ENCODE measurements around the gene INVS.
"Not testable (repeated sequence)": the region's sequence is repeated elsewhere in the genome, so short reads cannot be mapped to it uniquely, and the experiment has no call there.

The INVS gene

DNA sequence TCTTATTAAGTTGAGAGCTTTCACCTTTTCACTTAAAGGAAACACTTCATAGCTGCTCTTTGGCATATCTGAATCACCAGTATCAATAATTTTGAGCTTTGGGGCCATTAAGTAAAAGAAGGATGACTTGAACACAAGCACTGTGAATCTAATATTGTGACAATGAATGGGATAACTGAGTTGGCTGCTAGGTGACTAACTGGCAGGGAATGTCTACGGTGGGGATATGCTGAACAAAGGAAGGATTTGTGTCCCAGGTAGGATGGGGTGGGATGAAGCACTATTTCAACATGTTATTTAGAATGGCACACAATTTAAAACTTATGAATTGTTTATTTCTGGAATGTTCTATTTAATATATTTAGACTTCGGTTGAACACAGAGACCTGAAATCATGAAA is 130.1 kb downstream of the INVS start:
- Mint-ChIP-seq H3K27me3 (no peaks in the 10 kb centered on the region), H3K4me3 (no peak overlapping the region), H3K4me1 (ENCODE audit: low read depth in 2 of 2) (peaks cover 1 to 5% of the 10 kb centered on the region in 2 donors), H3K36me3 (ENCODE audit: insufficient read depth) (peaks cover 21% of the 10 kb centered on the region), H3K9me3 (no peaks in the 10 kb centered on the region), H3K27ac (no peak overlapping the region)
- ATAC-seq (replicated peaks) (no peak), DNase-seq (no peak)

DNA sequence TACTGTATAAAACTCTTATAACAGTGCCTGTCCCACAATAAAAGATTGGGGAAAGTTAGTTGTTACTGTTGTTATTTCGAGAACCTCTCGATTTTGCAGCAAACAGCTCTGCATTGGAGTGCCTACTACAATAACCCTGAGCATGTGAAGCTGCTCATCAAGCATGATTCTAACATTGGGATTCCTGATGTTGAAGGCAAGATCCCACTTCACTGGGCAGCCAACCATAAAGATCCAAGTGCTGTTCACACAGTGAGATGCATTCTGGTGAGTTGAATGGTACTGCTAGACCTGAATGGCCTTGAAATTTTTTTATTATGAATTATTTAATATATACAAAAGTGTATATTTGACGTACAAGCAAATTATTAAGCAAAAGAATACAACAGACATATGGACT is 130.5 kb downstream of the INVS start:
- Mint-ChIP-seq H3K9me3 (no peaks in the 10 kb centered on the region), H3K27ac (no peak overlapping the region), H3K4me3 (no peak overlapping the region), H3K27me3 (no peaks in the 10 kb centered on the region), H3K4me1 (ENCODE audit: low read depth in 2 of 2) (peaks cover 1 to 8% of the 10 kb centered on the region in 2 donors), H3K36me3 (ENCODE audit: insufficient read depth) (peaks cover 21% of the 10 kb centered on the region)
- ATAC-seq (replicated peaks) (no peak), DNase-seq (no peak)

DNA sequence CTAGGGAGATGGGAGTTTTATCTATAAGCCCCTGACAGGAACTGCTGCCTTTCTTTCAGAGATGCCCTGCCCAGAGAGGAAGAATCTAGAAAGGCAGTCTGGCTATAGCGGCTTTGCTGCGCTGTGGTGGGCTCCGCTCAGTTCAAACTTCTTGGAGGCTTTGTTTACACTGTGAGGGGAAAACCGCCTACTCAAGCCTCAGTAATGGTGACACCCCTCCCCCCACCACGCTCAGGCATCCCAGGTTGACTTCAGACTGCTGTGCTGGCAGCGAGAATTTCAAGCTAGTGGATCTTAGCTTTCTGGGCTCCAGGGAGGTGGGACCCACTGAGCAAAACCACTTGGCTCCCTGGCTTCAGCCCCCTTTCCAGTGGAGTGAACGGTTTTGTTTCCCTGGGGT is 137.9 kb downstream of the INVS start:
- H3K27ac Mint-ChIP-seq; DNase-seq; H3K27me3 Mint-ChIP-seq; H3K9me3 Mint-ChIP-seq; H3K4me1 Mint-ChIP-seq (ENCODE audit: low read depth in 2 of 2); H3K4me3 Mint-ChIP-seq; H3K36me3 Mint-ChIP-seq (ENCODE audit: insufficient read depth); ATAC-seq (replicated peaks): not testable (repeated sequence)

DNA sequence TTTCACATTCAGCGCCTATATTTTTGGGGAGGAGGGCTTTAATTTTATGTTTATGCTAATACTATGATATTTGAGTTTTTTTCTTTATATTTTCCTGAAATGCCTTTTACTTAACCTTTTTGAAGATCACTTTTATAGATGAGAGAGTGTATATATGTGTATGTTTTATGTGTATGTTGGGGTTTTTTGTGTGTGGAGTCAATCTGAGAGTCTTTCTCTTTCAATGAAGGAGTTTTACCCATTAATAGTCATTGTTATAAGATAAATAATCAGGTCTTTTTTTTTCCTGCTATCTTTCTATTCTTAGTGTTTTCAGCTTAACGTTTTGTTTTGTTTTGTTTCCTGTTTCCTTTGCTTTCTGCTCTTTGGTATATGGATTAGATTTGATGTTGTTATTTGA is 141.5 kb downstream of the INVS start:
- Mint-ChIP-seq H3K27me3 (no peaks in the 10 kb centered on the region), H3K9me3 (no peaks in the 10 kb centered on the region), H3K4me1 (ENCODE audit: low read depth in 2 of 2) (no peaks in the 10 kb centered on the region), H3K4me3 (no peak overlapping the region), H3K27ac (no peak overlapping the region), H3K36me3 (ENCODE audit: insufficient read depth) (no peaks in the 10 kb centered on the region)
- DNase-seq (no peak), ATAC-seq (replicated peaks) (no peak)

DNA sequence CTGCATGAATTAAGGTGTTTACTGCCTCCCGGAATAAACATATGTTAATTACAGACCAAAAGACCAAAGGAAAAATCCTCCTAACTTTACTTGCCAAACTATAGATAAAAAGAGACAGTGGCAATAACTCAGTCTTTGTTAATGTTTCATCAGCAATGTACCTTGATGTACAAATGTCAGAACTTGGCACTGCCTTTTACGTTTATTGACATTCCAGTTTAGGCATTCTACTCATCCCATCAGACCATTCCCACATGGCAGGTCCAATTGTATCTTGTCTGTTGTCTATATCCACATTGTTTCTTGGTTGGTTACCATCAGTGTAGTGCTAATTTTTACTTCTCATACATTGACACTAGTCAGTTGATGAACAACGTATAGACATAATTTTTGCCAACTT is 168.2 kb downstream of the INVS start:
- Mint-ChIP-seq H3K36me3 (ENCODE audit: insufficient read depth) (peaks cover 25% of the 10 kb centered on the region), H3K27ac (no peak overlapping the region), H3K4me1 (ENCODE audit: low read depth in 2 of 2) (no peaks in the 10 kb centered on the region), H3K27me3 (no peaks in the 10 kb centered on the region), H3K9me3 (no peaks in the 10 kb centered on the region), H3K4me3 (no peak overlapping the region)
- ATAC-seq (replicated peaks) (no peak), DNase-seq (no peak)

GRCh38 chr9:100268271-100268670 is 169.2 kb downstream of the INVS start:
- Mint-ChIP-seq H3K27me3 (no peaks in the 10 kb centered on the region), H3K9me3 (no peaks in the 10 kb centered on the region), H3K27ac (no peak overlapping the region), H3K36me3 (ENCODE audit: insufficient read depth) (peaks cover 27% of the 10 kb centered on the region), H3K4me1 (ENCODE audit: low read depth in 2 of 2) (no peaks in the 10 kb centered on the region), H3K4me3 (no peak overlapping the region)
- DNase-seq: no peak
- no peak for ATAC-seq (replicated peaks)

DNA sequence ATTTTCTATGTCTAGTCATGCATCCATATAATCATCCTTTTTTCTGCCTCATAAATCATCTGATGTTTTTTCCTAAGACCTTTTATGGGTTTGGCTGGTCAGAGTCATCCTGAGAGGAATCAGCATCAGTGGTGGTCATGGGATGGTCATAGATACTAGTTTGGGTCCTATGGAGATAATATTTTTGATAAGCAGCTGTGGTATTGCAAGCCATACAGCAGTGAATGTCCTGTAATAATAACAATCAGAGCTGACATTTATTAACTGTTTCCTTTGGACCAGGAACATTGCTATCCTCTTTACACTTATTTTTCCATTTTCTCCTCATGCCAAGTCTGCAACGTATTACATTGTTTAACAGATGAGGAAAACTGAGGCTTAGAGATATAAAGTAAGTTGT is 170.6 kb downstream of the INVS start:
- peaks cover 25% of the 10 kb centered on the region for H3K36me3 Mint-ChIP-seq (ENCODE audit: insufficient read depth)

DNA sequence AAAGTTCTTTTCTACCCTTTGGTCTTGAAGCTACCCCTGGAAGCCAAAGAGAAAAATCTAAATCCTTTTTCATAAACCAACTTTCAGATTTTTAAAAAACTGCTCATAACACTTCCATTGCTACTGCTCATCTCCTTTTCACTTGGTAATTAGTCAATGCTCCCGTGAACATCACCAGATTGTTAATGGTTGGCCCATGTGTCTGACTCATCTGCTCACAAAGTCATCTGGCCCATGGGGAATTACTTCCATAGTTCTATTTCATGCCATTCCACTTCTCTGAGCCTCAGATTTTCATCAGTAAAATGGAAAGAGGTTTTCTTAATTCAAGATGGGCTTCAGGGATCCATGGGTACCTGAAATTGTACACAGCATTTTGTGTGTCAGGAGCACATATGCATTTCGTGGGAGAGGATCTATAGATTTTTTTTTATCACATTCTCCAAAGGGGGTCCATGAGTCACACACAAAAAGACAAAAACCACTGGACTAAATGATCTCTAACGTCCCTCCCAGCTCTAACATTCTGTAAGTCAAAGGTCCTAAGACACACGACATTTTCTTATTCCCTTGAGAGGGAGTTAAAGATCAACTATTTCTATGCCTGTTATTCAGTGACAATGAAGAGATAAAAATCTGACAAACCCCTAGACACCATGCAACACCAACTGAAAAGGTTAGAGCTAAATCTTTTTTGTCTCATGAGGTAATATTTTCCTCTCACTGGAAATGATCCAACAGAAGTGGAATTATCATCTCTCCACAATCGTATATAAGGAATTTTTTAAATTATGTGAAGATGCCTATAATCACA is 178.3 kb downstream of the INVS start:
- H3K27me3 Mint-ChIP-seq: no peaks in the 10 kb centered on the region
- H3K36me3 Mint-ChIP-seq (ENCODE audit: insufficient read depth): peaks cover 4% of the 10 kb centered on the region
- no peak overlapping the region for H3K27ac Mint-ChIP-seq
- H3K9me3 Mint-ChIP-seq: no peaks in the 10 kb centered on the region
- no peak for DNase-seq
- no peak for ATAC-seq (replicated peaks)
- no peaks in the 10 kb centered on the region for H3K4me1 Mint-ChIP-seq (ENCODE audit: low read depth in 2 of 2)
- no peak overlapping the region for H3K4me3 Mint-ChIP-seq

More for the DNA sequence above, 170.6 kb downstream of the INVS start:
- DNase-seq (no peak), ATAC-seq (replicated peaks) (no peak)
- Mint-ChIP-seq H3K4me1 (ENCODE audit: low read depth in 2 of 2) (no peaks in the 10 kb centered on the region), H3K4me3 (no peak overlapping the region), H3K27ac (no peak overlapping the region), H3K27me3 (no peaks in the 10 kb centered on the region), H3K9me3 (no peaks in the 10 kb centered on the region)

DNA sequence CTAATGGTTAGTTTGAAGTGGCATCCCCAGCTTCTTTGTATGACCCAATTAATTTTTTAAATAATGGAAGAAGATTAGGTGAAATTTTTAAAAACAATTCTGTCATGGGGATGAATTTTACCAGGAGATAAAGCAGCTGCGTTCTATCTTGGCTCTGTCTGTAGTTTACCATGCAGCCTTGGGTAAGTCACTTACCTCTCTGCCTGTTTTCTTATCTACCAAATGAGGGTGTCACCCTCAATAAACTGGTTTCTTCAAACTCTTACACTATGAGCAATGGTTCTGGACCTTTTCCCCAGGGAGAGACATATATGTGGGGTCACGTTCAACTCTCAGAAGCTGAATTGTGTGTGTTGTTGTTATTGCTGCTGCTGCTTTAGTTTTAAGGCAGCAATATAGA is 182.0 kb downstream of the INVS start:
- Mint-ChIP-seq H3K4me3 (no peak overlapping the region), H3K9me3 (peaks cover 0 to 8% of the 10 kb centered on the region in 2 donors), H3K36me3 (ENCODE audit: insufficient read depth) (peaks cover 12% of the 10 kb centered on the region), H3K4me1 (ENCODE audit: low read depth in 2 of 2) (no peaks in the 10 kb centered on the region), H3K27ac (no peak overlapping the region), H3K27me3 (no peaks in the 10 kb centered on the region)
- no peak for DNase-seq
- no peak for ATAC-seq (replicated peaks)

GRCh38 chr9:100281676-100282387 is 182.8 kb downstream of the INVS start:
- H3K4me3 Mint-ChIP-seq: no peak overlapping the region
- H3K4me1 Mint-ChIP-seq (ENCODE audit: low read depth in 2 of 2): no peaks in the 10 kb centered on the region
- ATAC-seq (replicated peaks): no peak
- peaks cover 12% of the 10 kb centered on the region for H3K36me3 Mint-ChIP-seq (ENCODE audit: insufficient read depth)
- peaks cover 0 to 8% of the 10 kb centered on the region in 2 donors for H3K9me3 Mint-ChIP-seq
- no peak overlapping the region for H3K27ac Mint-ChIP-seq
- DNase-seq: no peak
- no peaks in the 10 kb centered on the region for H3K27me3 Mint-ChIP-seq

GRCh38 chr9:100282388-100282719 is 183.3 kb downstream of the INVS start:
- no peak for DNase-seq
- Mint-ChIP-seq H3K36me3 (ENCODE audit: insufficient read depth) (peaks cover 12% of the 10 kb centered on the region), H3K27me3 (no peaks in the 10 kb centered on the region), H3K4me3 (no peak overlapping the region), H3K4me1 (ENCODE audit: low read depth in 2 of 2) (no peaks in the 10 kb centered on the region), H3K9me3 (peaks cover 0 to 8% of the 10 kb centered on the region in 2 donors), H3K27ac (no peak overlapping the region)
- ATAC-seq (replicated peaks): no peak

- no peak overlapping the region for H3K4me3 Mint-ChIP-seq
- H3K9me3 Mint-ChIP-seq: peaks cover 0 to 8% of the 10 kb centered on the region in 2 donors
- ATAC-seq (replicated peaks) (no peak), DNase-seq (no peak)
- H3K27me3 Mint-ChIP-seq: no peaks in the 10 kb centered on the region
- no peak overlapping the region for H3K27ac Mint-ChIP-seq
- H3K36me3 Mint-ChIP-seq (ENCODE audit: insufficient read depth): peaks cover 16% of the 10 kb centered on the region
- no peaks in the 10 kb centered on the region for H3K4me1 Mint-ChIP-seq (ENCODE audit: low read depth in 2 of 2)
Measured at GRCh38 chr9:100284247-100284646, 185.2 kb downstream of the INVS start.

DNA sequence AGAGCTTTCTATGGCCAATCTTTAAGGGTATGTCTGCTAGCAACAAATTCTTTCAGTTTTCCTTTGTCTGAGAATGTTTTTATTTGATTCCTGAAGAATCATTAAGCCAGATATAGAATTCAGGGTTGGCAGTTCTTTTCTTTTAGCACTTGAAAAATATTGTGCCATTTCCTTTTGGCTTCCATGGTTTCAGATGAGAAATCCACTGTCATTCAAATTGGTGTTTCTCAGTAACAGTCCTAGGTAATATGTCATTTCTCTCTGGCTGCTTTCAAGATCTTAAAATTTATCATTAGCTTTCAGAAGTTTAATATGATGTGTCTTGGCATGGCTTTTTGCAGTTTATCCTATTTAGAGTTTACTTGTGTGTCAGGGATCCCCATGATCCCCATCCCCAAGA is 186.0 kb downstream of the INVS start:
- DNase-seq (no peak), ATAC-seq (replicated peaks) (no peak)
- no peak overlapping the region for H3K4me3 Mint-ChIP-seq
- H3K4me1 Mint-ChIP-seq (ENCODE audit: low read depth in 2 of 2): no peaks in the 10 kb centered on the region
- H3K36me3 Mint-ChIP-seq (ENCODE audit: insufficient read depth): peaks cover 16% of the 10 kb centered on the region
- peak overlapping the region in 1 of 2 donors; percentile 17 for H3K27ac Mint-ChIP-seq
- H3K27me3 Mint-ChIP-seq: no peaks in the 10 kb centered on the region
- H3K9me3 Mint-ChIP-seq: peaks cover 0 to 8% of the 10 kb centered on the region in 2 donors

- peaks cover 20% of the 10 kb centered on the region for H3K36me3 Mint-ChIP-seq (ENCODE audit: insufficient read depth)
- no peaks in the 10 kb centered on the region for H3K4me1 Mint-ChIP-seq (ENCODE audit: low read depth in 2 of 2)
- H3K9me3 Mint-ChIP-seq: peaks cover 0 to 8% of the 10 kb centered on the region in 2 donors
- H3K4me3 Mint-ChIP-seq: no peak overlapping the region
- ATAC-seq (replicated peaks): no peak
- no peaks in the 10 kb centered on the region for H3K27me3 Mint-ChIP-seq
- peak overlapping the region in 1 of 2 donors; percentile 17 for H3K27ac Mint-ChIP-seq
- no peak for DNase-seq
Measured at GRCh38 chr9:100285601-100286000, 186.6 kb downstream of the INVS start.

Data from effector memory CD8-positive, alpha-beta T cell (primary cell).